Measurements from ENCODE around the gene ERLEC1. TPM values are rescaled to one million over a fixed set of nuclear protein-coding genes. Genes with fewer than 3 reads are reported as not detected.

The ERLEC1 gene
- total RNA-seq (2022; extraction: Qiagen RNA extraction), result 49.4 to 60.0 TPM (median 58.8 TPM) in 5 replicates

GRCh38 chr2:53786705-53787613 lies at the start of gene ERLEC1, which contains the start of gene ASB3:
TSS of gene ERLEC1 (plus strand) at chr2:53787044. CDS start at chr2:53787211, 167 bp downstream.
TSS of gene ASB3 (minus strand) at chr2:53786953. CDS start at chr2:53765572, 21,381 bp downstream.

GRCh38 chr2:53767405-53768241 lies 19.2 kb upstream of the ERLEC1 start, which contains the start of gene CHAC2:
TSS of gene CHAC2 (plus strand) at chr2:53767804. CDS start at chr2:53767887, 83 bp downstream.

GRCh38 chr2:53859206-53860181 lies 72.7 kb downstream of the ERLEC1 start, which contains the start of gene GPR75:
TSS of gene GPR75 (minus strand) at chr2:53859967. CDS start at chr2:53854756, 5,211 bp downstream.

Other genes starting within 250 kb of the ERLEC1 start
- 10.7 to 14.3 TPM (median 13.2 TPM) in 5 replicates for gene CHAC2, start 19.2 kb upstream of the ERLEC1 start, total RNA-seq (2022; extraction: Qiagen RNA extraction)
- 8.4 to 12.7 TPM (median 12.2 TPM) in 5 replicates for gene ASB3, start 91 bp upstream of the ERLEC1 start, total RNA-seq (2022; extraction: Qiagen RNA extraction)
- gene GPR75, start 72.9 kb downstream of the ERLEC1 start, total RNA-seq (2022; extraction: Qiagen RNA extraction), result 1.4 to 2.2 TPM (median 1.6 TPM) in 5 replicates
- 44.4 to 48.6 TPM (median 46.5 TPM) in 5 replicates for gene PSME4, start 183.9 kb downstream of the ERLEC1 start, total RNA-seq (2022; extraction: Qiagen RNA extraction)